HCT116 (cell line): ENCODE data around the gene NPHS1. TPM values are rescaled to one million over a fixed set of nuclear protein-coding genes. Genes with fewer than 3 reads are reported as not detected.

Experiments
- ATAC-seq: fragments of 200-7000 bp; cut with Tn5 transposase; 2 replicates; pipeline ENCODE4 v1.9.1; 2020; ENCODE audit warnings: mild to moderate bottlenecking, moderate library complexity
- BruUV-seq: library from RNA; stranded (reverse); fragments of 400-500 nt; replicated peaks from 2 replicates; lab custom pipeline; 2021; lab: Mats Ljungman, UMichigan
- CTCF ChIA-PET: fragments of 300-600 bp; sonication (Branson Sonifier 250); formaldehyde crosslinking; loops from one replicate; lab custom pipeline; 2021; ENCODE audit warnings: antibody characterized with exemption; lab: Charles Lee
- POLR2A ChIA-PET: fragments of 300-600, 350-600 bp; sonication (Branson Sonifier 250); formaldehyde crosslinking; loops from one replicate; lab custom pipeline; 2021; ENCODE audit warnings: antibody characterized with exemption; lab: Charles Lee
- RAD21 ChIA-PET, 2 experiments: fragments of 300-600 bp; sonication (Branson Sonifier 250); formaldehyde crosslinking; loops; one replicate each; lab custom pipeline; 2023; ENCODE audit warnings: low total read pairs in 2 of 2; ENCODE audit not compliant: uncharacterized antibody in 2 of 2, unreplicated experiment in 2 of 2, low non-redundant PET in 1 of 2; lab: Charles Lee
- DNase-seq: peaks from one replicate; pipeline ENCODE4 v3.0.0-alpha.2; 2010; ENCODE audit warnings: low read depth, low spot score
- H2AFZ ChIP-seq: fragments of 200-600 bp; shearing (Covaris generic), sonication (generic); 2 replicates; pipeline ENCODE4 v1.6.1; 2017; ENCODE audit warnings: low read depth, mixed run types, mixed read lengths, antibody characterized with exemption, low read length; ENCODE audit not compliant: poor library complexity, severe bottlenecking
- H3K27ac ChIP-seq: 2 replicates; pipeline ENCODE4 v1.5.1; 2012; ENCODE audit warnings: low read depth, low read length
- H3K27me3 ChIP-seq: fragments of 200-600 bp; sonication (generic); 2 replicates; pipeline ENCODE4 v1.6.1; 2016; ENCODE audit warnings: mixed run types, low read length, mixed read lengths; ENCODE audit not compliant: insufficient read depth
- H3K36me3 ChIP-seq, 2 experiments: fragments of 200-500 bp in 1 of 2; fragments of 200-600 bp in 1 of 2; sonication (Bioruptor generic) in 1 of 2; sonication (generic) in 1 of 2; 2 replicates each; pipeline versions ENCODE4 v1.5.1 to v1.6.1; 2014 to 2016; ENCODE audit warnings: low read length in 2 of 2, inconsistent platforms in 1 of 2, mixed read lengths in 1 of 2, mixed run types in 1 of 2; ENCODE audit not compliant: insufficient read depth in 2 of 2, control insufficient read depth in 1 of 2
- H3K4me1 ChIP-seq, 2 experiments: fragments of 200-600 bp in 1 of 2; sonication (generic) in 1 of 2; 2 replicates each; pipeline versions ENCODE4 v1.5.1 to v1.6.1; 2012 to 2017; ENCODE audit warnings: low read length in 2 of 2, inconsistent platforms in 1 of 2, mild to moderate bottlenecking in 1 of 2, mixed read lengths in 1 of 2, mixed run types in 1 of 2, moderate library complexity in 1 of 2; ENCODE audit not compliant: insufficient read depth in 2 of 2, control insufficient read depth in 1 of 2
- H3K4me2 ChIP-seq: fragments of 200-600 bp; sonication (generic); 2 replicates; pipeline ENCODE4 v1.6.1; 2017; ENCODE audit warnings: mixed run types, low read length, mixed read lengths
- H3K4me3 ChIP-seq, 2 experiments: fragments of 200-600 bp in 1 of 2; sonication (generic) in 1 of 2; replicated peaks in 1 of 2; 2 replicates each; pipeline ENCODE4 v1.5.1; 2011 to 2016; ENCODE audit warnings: low read length in 2 of 2, control low read depth in 1 of 2, low read depth in 1 of 2, mild to moderate bottlenecking in 1 of 2, mixed read lengths in 1 of 2, mixed run types in 1 of 2
- H3K79me2 ChIP-seq: fragments of 200-600 bp; sonication (generic); 2 replicates; pipeline ENCODE4 v1.6.1; 2017; ENCODE audit warnings: mild to moderate bottlenecking, mixed run types, low read length, moderate library complexity, mixed read lengths; ENCODE audit not compliant: insufficient read depth
- H3K9ac ChIP-seq: fragments of 200-600 bp; sonication (generic); 2 replicates; pipeline ENCODE4 v1.6.1; 2016; ENCODE audit warnings: low read length, mixed read lengths
- H3K9me2 ChIP-seq: fragments of 200-600 bp; sonication (generic), shearing (Covaris generic); 2 replicates; pipeline ENCODE4 v1.6.1; 2017; ENCODE audit warnings: mixed run types, mild to moderate bottlenecking, moderate library complexity; ENCODE audit not compliant: insufficient read depth
- H3K9me3 ChIP-seq, 2 experiments: fragments of 200-500 bp in 1 of 2; fragments of 200-600 bp in 1 of 2; sonication (Bioruptor generic) in 1 of 2; sonication (generic) in 1 of 2; 2 replicates each; pipeline ENCODE4 v1.6.1; 2014 to 2017; ENCODE audit warnings: low read length in 2 of 2, mixed read lengths in 2 of 2, inconsistent platforms in 1 of 2, low read depth in 1 of 2, mild to moderate bottlenecking in 1 of 2, mixed run types in 1 of 2, moderate library complexity in 1 of 2; ENCODE audit not compliant: control insufficient read depth in 1 of 2, insufficient read depth in 1 of 2
- H4K20me1 ChIP-seq: fragments of 200-600 bp; sonication (generic), shearing (Covaris generic); 2 replicates; pipeline ENCODE4 v1.6.1; 2017; ENCODE audit warnings: mixed run types, mild to moderate bottlenecking, moderate library complexity; ENCODE audit not compliant: insufficient read depth
- ATF3 ChIP-seq: IDR thresholded peaks from 2 replicates; pipeline ENCODE4 v1.6.1; 2012
- CBX3 ChIP-seq: IDR thresholded peaks from 2 replicates; pipeline ENCODE4 v1.6.1; 2012; ENCODE audit warnings: low read depth
- CEBPB ChIP-seq: IDR thresholded peaks from 2 replicates; pipeline ENCODE4 v1.6.1; 2012; ENCODE audit warnings: low read depth
- EGR1 ChIP-seq: IDR thresholded peaks from 2 replicates; pipeline ENCODE4 v1.6.1; 2012; ENCODE audit warnings: low read depth
- ELF1 ChIP-seq: IDR thresholded peaks from 2 replicates; pipeline ENCODE4 v1.6.1; 2012; ENCODE audit warnings: low read depth, borderline replicate concordance
- EZH2 ChIP-seq: fragments of 200-600 bp; sonication (generic); IDR thresholded peaks from 2 replicates; pipeline ENCODE4 v1.6.1; 2017; ENCODE audit warnings: antibody characterized with exemption, mixed run types
- EZH2phosphoT487 ChIP-seq: fragments of 200-600 bp; IDR thresholded peaks from 2 replicates; pipeline ENCODE4 v1.6.1; 2018; ENCODE audit warnings: antibody characterized with exemption, borderline replicate concordance
- FOSL1 ChIP-seq: IDR thresholded peaks from 2 replicates; pipeline ENCODE4 v1.6.1; 2012; ENCODE audit warnings: low read depth
- JUND ChIP-seq: IDR thresholded peaks from 2 replicates; pipeline ENCODE4 v1.6.1; 2012
- MAX ChIP-seq: IDR thresholded peaks from 2 replicates; pipeline ENCODE4 v1.6.1; 2012
- POLR2A ChIP-seq: IDR thresholded peaks from 2 replicates; pipeline ENCODE4 v1.7.0; 2011; ENCODE audit warnings: borderline replicate concordance; ENCODE audit not compliant: insufficient read depth, insufficient read length; ENCODE audit errors: extremely low read depth
- RAD21 ChIP-seq: IDR thresholded peaks from 2 replicates; pipeline ENCODE4 v1.6.1; 2012; ENCODE audit warnings: low read depth, mild to moderate bottlenecking
- REST ChIP-seq: IDR thresholded peaks from 2 replicates; pipeline ENCODE4 v1.6.1; 2012; ENCODE audit warnings: low read depth
- SIN3A ChIP-seq: IDR thresholded peaks from 2 replicates; pipeline ENCODE4 v1.6.1; 2012; ENCODE audit warnings: low read depth
- SRF ChIP-seq: IDR thresholded peaks from 2 replicates; pipeline ENCODE4 v1.6.1; 2012; ENCODE audit warnings: low read depth
- TCF7L2 ChIP-seq: IDR thresholded peaks from 2 replicates; pipeline ENCODE4 v1.7.0; 2011; ENCODE audit warnings: borderline replicate concordance, inconsistent platforms; ENCODE audit not compliant: insufficient read depth, insufficient read length; ENCODE audit errors: extremely low read depth
- ZBTB33 ChIP-seq: IDR thresholded peaks from 2 replicates; pipeline ENCODE4 v1.6.1; 2011; ENCODE audit warnings: mild to moderate bottlenecking, low read length, moderate library complexity; ENCODE audit not compliant: insufficient replicate concordance; ENCODE audit errors: extremely low read depth
- ZFX ChIP-seq: fragments of 450-650 bp; IDR thresholded peaks from 2 replicates; pipeline ENCODE4 v1.6.1; 2017
- ZNF274 ChIP-seq: fragments of 200-500 bp; sonication (Bioruptor generic); IDR thresholded peaks from 2 replicates; pipeline ENCODE4 v1.6.1; 2014; ENCODE audit warnings: mild to moderate bottlenecking, low read depth, low read length, inconsistent platforms
- intact Hi-C: fragments of 100-400 bp; cut with micrococcal nuclease; formaldehyde crosslinking; loops from 2 replicates; pipeline ENCODE4 v1.10.0; 2022
- total RNA-seq: library from RNA; stranded (reverse); gene quantifications from one replicate; pipeline ENCODE4 v1.2.1, GENCODE V29; 2021; ENCODE audit not compliant: unreplicated experiment

The NPHS1 gene
- total RNA-seq, 1 experiment from 2014 or later = 0.57 TPM

- POLR2A ChIA-PET = no interaction called here
These were observed 69.7 kb downstream of the NPHS1 start for GRCh38 chr19:35782589-35782988.

More at GRCh38 chr19:35782589-35782988, 69.7 kb downstream of the NPHS1 start:
- Histone ChIP-seq H2AFZ (no peak overlapping the region), H3K27ac (no peak overlapping the region), H3K9me3 (no peaks in the 10 kb centered on the region), H3K9me2 (no peaks in the 10 kb centered on the region), H3K4me3 (no peak overlapping the region), H3K36me3 (peaks cover 2 to 4% of the 10 kb centered on the region in 2 experiments; a peak in 2 of 4 replicates), H3K4me2 (no peak overlapping the region), H3K27me3 (no peaks in the 10 kb centered on the region), H4K20me1 (no peaks in the 10 kb centered on the region), H3K4me1 (no peaks in the 10 kb centered on the region), H3K9ac (no peak overlapping the region), H3K79me2 (no peaks in the 10 kb centered on the region)
- ChIA-PET CTCF (no interaction called here), RAD21 (no interaction called here)
- no TSS peak for BruUV-seq
- intact Hi-C loops = no loop called here
- DNase-seq = no peak
- no peak for ATAC-seq
- TF ChIP-seq CBX3 (no peak), ZBTB33 (no peak), EZH2 (no peak), FOSL1 (no peak), SRF (no peak), JUND (no peak), ZNF274 (no peak), ELF1 (no peak), TCF7L2 (no peak), CEBPB (no peak), EZH2phosphoT487 (no peak), ATF3 (no peak), EGR1 (no peak), REST (no peak), MAX (no peak), SIN3A (no peak), ZFX (no peak), POLR2A (no peak), RAD21 (no peak)
